Liver (tissue), 9 donors: ENCODE measurements around the gene C6orf120. TPM values are rescaled to one million over a fixed set of nuclear protein-coding genes. Genes with fewer than 3 reads are reported as not detected.

Experiments
- DNase-seq: peaks from one replicate; pipeline ENCODE4 v3.0.0-alpha.2; 2017; ENCODE audit warnings: low spot score
- H3K27ac ChIP-seq, 2 donors: one replicate each; pipeline ENCODE4 v1.7.0; 2013; ENCODE audit warnings: inconsistent platforms in 2 of 2, low read length in 2 of 2, control low read depth in 1 of 2, low read depth in 1 of 2, mild to moderate bottlenecking in 1 of 2
- H3K27me3 ChIP-seq, 4 donors: one replicate each; pipeline versions ENCODE4 v1.6.1 to v1.7.0; 2013; ENCODE audit warnings: low read length in 3 of 4, inconsistent platforms in 1 of 4, mild to moderate bottlenecking in 1 of 4, moderate library complexity in 1 of 4; ENCODE audit not compliant: control insufficient read depth in 4 of 4, insufficient read depth in 4 of 4
- H3K36me3 ChIP-seq, 4 donors: one replicate each; pipeline versions ENCODE4 v1.6.1 to v1.7.0; 2013; ENCODE audit warnings: low read length in 3 of 4, mild to moderate bottlenecking in 3 of 4, low read depth in 1 of 4, moderate library complexity in 1 of 4; ENCODE audit not compliant: control insufficient read depth in 4 of 4, insufficient read depth in 3 of 4
- H3K4me1 ChIP-seq, 4 donors: one replicate each; pipeline versions ENCODE4 v1.6.1 to v1.7.0; 2013; ENCODE audit warnings: low read length in 3 of 4, mild to moderate bottlenecking in 3 of 4, moderate library complexity in 1 of 4; ENCODE audit not compliant: control insufficient read depth in 4 of 4, insufficient read depth in 4 of 4
- H3K4me3 ChIP-seq, 3 donors: one replicate each; pipeline versions ENCODE4 v1.6.1 to v1.7.0; 2013; ENCODE audit warnings: low read length in 3 of 3, control low read depth in 1 of 3, low read depth in 1 of 3, mild to moderate bottlenecking in 1 of 3
- H3K9ac ChIP-seq, 2 donors: one replicate each; pipeline ENCODE4 v1.7.0; 2013; ENCODE audit warnings: low read length in 2 of 2, mild to moderate bottlenecking in 2 of 2, moderate library complexity in 2 of 2, control low read depth in 1 of 2, low read depth in 1 of 2
- H3K9me3 ChIP-seq, 4 donors: one replicate each; pipeline versions ENCODE4 v1.6.1 to v1.7.0; 2013; ENCODE audit warnings: low read length in 3 of 4; ENCODE audit not compliant: control insufficient read depth in 4 of 4
- ATF3 ChIP-seq: IDR thresholded peaks from 2 replicates; pipeline ENCODE4 v1.6.1; 2016; ENCODE audit warnings: antibody characterized with exemption
- CTCF ChIP-seq: fragments of 150-350 bp; IDR thresholded peaks from 2 replicates; pipeline ENCODE4 v1.5.1; 2017; ENCODE audit warnings: improper control_type of control experiment, low read depth, low read length; ENCODE audit not compliant: missing input control
- EGR1 ChIP-seq, 2 donors: IDR thresholded peaks; 2 replicates each; pipeline ENCODE4 v1.6.1; 2016 to 2018; ENCODE audit warnings: antibody characterized with exemption in 2 of 2, low read depth in 2 of 2
- FOXA1 ChIP-seq: IDR thresholded peaks from 2 replicates; pipeline ENCODE4 v1.6.1; 2016; ENCODE audit warnings: antibody characterized with exemption
- FOXA2 ChIP-seq: IDR thresholded peaks from 2 replicates; pipeline ENCODE4 v1.6.1; 2016; ENCODE audit warnings: antibody characterized with exemption
- GABPA ChIP-seq, 2 donors: IDR thresholded peaks in 1 of 2; conservative IDR thresholded peaks in 1 of 2; 2 replicates each; pipeline ENCODE4 v1.6.1; 2016; ENCODE audit warnings: antibody characterized with exemption in 2 of 2, mild to moderate bottlenecking in 1 of 2, moderate library complexity in 1 of 2
- HNF4A ChIP-seq, 2 donors: conservative IDR thresholded peaks; 2 replicates each; pipeline ENCODE4 v1.6.1; 2016; ENCODE audit warnings: antibody characterized with exemption in 2 of 2, mild to moderate bottlenecking in 2 of 2
- HNF4G ChIP-seq: IDR thresholded peaks from 2 replicates; pipeline ENCODE4 v1.6.1; 2016; ENCODE audit warnings: antibody characterized with exemption
- JUND ChIP-seq, 2 donors: IDR thresholded peaks; 2 replicates each; pipeline ENCODE4 v1.6.1; 2016; ENCODE audit warnings: antibody characterized with exemption in 2 of 2
- MAX ChIP-seq: IDR thresholded peaks from 2 replicates; pipeline ENCODE4 v1.6.1; 2016; ENCODE audit warnings: antibody characterized with exemption
- NR2F2 ChIP-seq: IDR thresholded peaks from 2 replicates; pipeline ENCODE4 v1.6.1; 2016; ENCODE audit warnings: antibody characterized with exemption
- RAD21 ChIP-seq, 2 donors: IDR thresholded peaks; 2 replicates each; pipeline ENCODE4 v1.6.1; 2016; ENCODE audit warnings: antibody characterized with exemption in 2 of 2, mild to moderate bottlenecking in 2 of 2
- REST ChIP-seq: IDR thresholded peaks from 2 replicates; pipeline ENCODE4 v1.6.1; 2016; ENCODE audit warnings: antibody characterized with exemption, mild to moderate bottlenecking
- RXRA ChIP-seq, 2 donors: IDR thresholded peaks; 2 replicates each; pipeline ENCODE4 v1.6.1; 2017 to 2018; ENCODE audit warnings: antibody characterized with exemption in 2 of 2, mild to moderate bottlenecking in 1 of 2
- SP1 ChIP-seq: IDR thresholded peaks from 2 replicates; pipeline ENCODE4 v1.6.1; 2018; ENCODE audit warnings: antibody characterized with exemption, mild to moderate bottlenecking
- TAF1 ChIP-seq: conservative IDR thresholded peaks from 2 replicates; pipeline ENCODE4 v1.6.1; 2016; ENCODE audit warnings: antibody characterized with exemption, mild to moderate bottlenecking
- YY1 ChIP-seq: IDR thresholded peaks from 2 replicates; pipeline ENCODE4 v1.6.1; 2016; ENCODE audit warnings: antibody characterized with exemption, mild to moderate bottlenecking
- ZBTB33 ChIP-seq: IDR thresholded peaks from 2 replicates; pipeline ENCODE4 v1.6.1; 2016; ENCODE audit warnings: antibody characterized with exemption
- WGBS: extraction: QIAGEN DNeasy Blood & Tissue Kit; methylation state at CpG from one replicate; pipeline ENCODE4 v1.1.7; 2013; 5-methylcytosine and 5-hydroxymethylcytosine counted together
- polyA plus RNA-seq, 2 donors: library from polyadenylated mRNA; stranded (reverse) in 1 of 2; unstranded in 1 of 2; fragments of 200-250 nt in 1 of 2; fragments of >200 nt in 1 of 2; fragmentation: Nextera tagmentation in 1 of 2; extraction: Ambion mirVana in 1 of 2; gene quantifications; one replicate each; pipeline versions ENCODE4 v1.2.1 to v1.2.3, GENCODE V29; 2013 to 2015
- total RNA-seq, 2 donors: library from RNA; depleted of rRNA; stranded (reverse); fragments of >200 nt; gene quantifications; one replicate each; pipeline ENCODE4 v1.2.3, GENCODE V29; 2014
- donor health status: healthy.
- donor health status: healthy.
- donor health status: healthy.
- donor health status: healthy.
- donor health status: healthy.

The C6orf120 gene
- total and polyA plus RNA-seq, 4 donors: 10.5 to 29.7 (median 19.4) TPM

GRCh38 chr6:169709293-169709692 lies 7.4 kb downstream of the C6orf120 start:
- no peaks in the 10 kb centered on the region for H3K9me3 ChIP-seq
- H3K27ac ChIP-seq: no peak overlapping the region
- H3K27me3 ChIP-seq: no peaks in the 10 kb centered on the region
- peaks cover 1 to 29% (median 21%) of the 10 kb centered on the region in 4 donors for H3K36me3 ChIP-seq
- H3K9ac ChIP-seq: no peak overlapping the region
- H3K4me1 ChIP-seq: peaks cover 0 to 13% (median 8%) of the 10 kb centered on the region in 4 donors
- TF ChIP-seq RXRA (IDR thresholded peaks at IDR 0.05) (no peak), HNF4A (conservative IDR thresholded peaks at IDR 0.05) (no peak), YY1 (no peak), FOXA1 (no peak), TAF1 (no peak), HNF4G (no peak), REST (no peak), JUND (IDR thresholded peaks at IDR 0.05) (no peak), FOXA2 (no peak), NR2F2 (no peak), MAX (no peak), EGR1 (IDR thresholded peaks at IDR 0.05; ENCODE audit: low read depth in 2 of 2) (no peak), ATF3 (no peak), RAD21 (IDR thresholded peaks at IDR 0.05) (no peak), GABPA (IDR thresholded peaks at IDR 0.05 in 1 of 2, conservative IDR thresholded peaks at IDR 0.05 in 1 of 2) (no peak), SP1 (no peak), CTCF (no peak)
- no peak overlapping the region for H3K4me3 ChIP-seq
- no peak for DNase-seq

GRCh38 chr6:169710009-169710408 lies 8.1 kb downstream of the C6orf120 start:
- DNase-seq: no peak
- no peak overlapping the region for H3K4me3 ChIP-seq
- no peak overlapping the region for H3K9ac ChIP-seq
- H3K4me1 ChIP-seq: peaks cover 0 to 15% (median 2%) of the 10 kb centered on the region in 4 donors
- H3K27ac ChIP-seq: no peak overlapping the region
- no peaks in the 10 kb centered on the region for H3K27me3 ChIP-seq
- no peak for TF ChIP-seq ATF3
- no peak for TF ChIP-seq SP1
- TF ChIP-seq CTCF: no peak
- TF ChIP-seq RXRA (IDR thresholded peaks at IDR 0.05): no peak
- TF ChIP-seq FOXA1: no peak
- TF ChIP-seq HNF4A (conservative IDR thresholded peaks at IDR 0.05): no peak
- no peak for TF ChIP-seq RAD21 (IDR thresholded peaks at IDR 0.05)
- no peak for TF ChIP-seq ZBTB33
- no peak for TF ChIP-seq FOXA2
- no peak for TF ChIP-seq REST
- peaks cover 1 to 32% (median 23%) of the 10 kb centered on the region in 4 donors for H3K36me3 ChIP-seq
- WGBS: 77% methylated on average over 3 of the region's 3 CpGs
- H3K9me3 ChIP-seq: no peaks in the 10 kb centered on the region
